Kidney (tissue), 14 donors: ENCODE measurements around the gene PLXNB3. TPM values are rescaled to one million over a fixed set of nuclear protein-coding genes. Genes with fewer than 3 reads are reported as not detected.

Source experiments
- DNase-seq, 5 donors: peaks; one replicate each; pipeline ENCODE4 v3.0.0-alpha.2; 2013 to 2020
- FAIRE-seq: peaks from 2 replicates; lab custom pipeline; 2012; peaks lifted over from hg19 to GRCh38; lab: Jason Lieb, UNC
- H3K27ac ChIP-seq, 2 donors: one replicate each; pipeline ENCODE4 v1.7.0; 2013; ENCODE audit warnings: low read depth in 2 of 2, low read length in 2 of 2, inconsistent platforms in 1 of 2
- H3K27me3 ChIP-seq: one replicate; pipeline ENCODE4 v1.7.1; 2013; ENCODE audit warnings: low read length, inconsistent platforms; ENCODE audit not compliant: control insufficient read depth, insufficient read depth
- H3K36me3 ChIP-seq, 3 donors: one replicate each; pipeline versions ENCODE4 v1.7.0 to v1.7.1; 2013; ENCODE audit warnings: low read length in 3 of 3, control low read depth in 1 of 3, inconsistent platforms in 1 of 3; ENCODE audit not compliant: insufficient read depth in 3 of 3, control insufficient read depth in 2 of 3
- H3K4me1 ChIP-seq, 3 donors: one replicate each; pipeline versions ENCODE4 v1.7.0 to v1.7.1; 2013; ENCODE audit warnings: low read length in 3 of 3, inconsistent platforms in 1 of 3, low read depth in 1 of 3; ENCODE audit not compliant: control insufficient read depth in 2 of 3, insufficient read depth in 2 of 3
- H3K4me3 ChIP-seq, 3 donors: one replicate each; pipeline versions ENCODE4 v1.7.0 to v1.8.1; 2013; ENCODE audit warnings: low read length in 3 of 3, control low read depth in 1 of 3, inconsistent platforms in 1 of 3
- H3K9ac ChIP-seq, 3 donors: one replicate each; pipeline versions ENCODE4 v1.7.0 to v1.7.1; 2013; ENCODE audit warnings: low read length in 3 of 3, control low read depth in 1 of 3, inconsistent platforms in 1 of 3
- H3K9me3 ChIP-seq, 3 donors: one replicate each; pipeline versions ENCODE4 v1.7.0 to v1.7.1; 2013; ENCODE audit warnings: low read length in 3 of 3, control low read depth in 1 of 3, inconsistent platforms in 1 of 3; ENCODE audit not compliant: control insufficient read depth in 2 of 3, insufficient read depth in 1 of 3
- CTCF ChIP-seq: IDR thresholded peaks from 3 replicates; pipeline ENCODE4 v1.5.1; 2012; ENCODE audit warnings: mild to moderate bottlenecking, moderate library complexity, borderline replicate concordance; ENCODE audit not compliant: insufficient read depth; ENCODE audit errors: extremely low read depth
- intact Hi-C: fragments of 100-400 bp; cut with DNase I; formaldehyde crosslinking; loops from one replicate; pipeline ENCODE4 v1.11.1; 2022
- polyA plus RNA-seq: library from polyadenylated mRNA; stranded (reverse); fragments of 350-450 nt; fragmentation: Illumina TruSeq; extraction: RNeasy Lipid Tissue Mini Kit (QIAGEN cat#74804); gene quantifications from one replicate; pipeline ENCODE4 v1.2.3, GENCODE V29; 2014; ENCODE audit warnings: low read depth, low replicate concordance; ENCODE audit not compliant: insufficient read depth
- total RNA-seq: library from RNA; stranded (reverse); fragmentation: NEBNext Ultra II Directional; extraction: Animal tissue kit (Norgen Biotek cat#: 25700); gene quantifications from one replicate; pipeline ENCODE4 v1.2.1, GENCODE V29; 2021
- donor health status: control.
- donor health status: control.
- donor health status: control.
- donor health status: control.
- donor health status: control.
- donor health status: DM: yes; HTN: yes; CAD: no.
- donor health status: Normal renal cell carcinoma (clear cell type).

The PLXNB3 gene
- total and polyA plus RNA-seq, 2 donors from 2014 or later: 2.2 to 5.6 TPM

GRCh38 chrX:153767674-153768055, 3.6 kb downstream of the PLXNB3 start:
- TF ChIP-seq CTCF: no peak
- no peaks in the 10 kb centered on the region for H3K36me3 ChIP-seq
- H3K27me3 ChIP-seq: no peaks in the 10 kb centered on the region
- intact Hi-C loops: loop anchor here (10.0 kb wide), 1 partner anchor 187 kb away; no protein-coding TSS in a partner anchor
- FAIRE-seq: no peak
- no peaks in the 10 kb centered on the region for H3K4me1 ChIP-seq
- no peak overlapping the region for H3K27ac ChIP-seq
- H3K9me3 ChIP-seq: no peaks in the 10 kb centered on the region
- DNase-seq: peak in 2 of 5 donors; percentile 30 to 58
- H3K9ac ChIP-seq: no peak overlapping the region
- no peak overlapping the region for H3K4me3 ChIP-seq

DNA sequence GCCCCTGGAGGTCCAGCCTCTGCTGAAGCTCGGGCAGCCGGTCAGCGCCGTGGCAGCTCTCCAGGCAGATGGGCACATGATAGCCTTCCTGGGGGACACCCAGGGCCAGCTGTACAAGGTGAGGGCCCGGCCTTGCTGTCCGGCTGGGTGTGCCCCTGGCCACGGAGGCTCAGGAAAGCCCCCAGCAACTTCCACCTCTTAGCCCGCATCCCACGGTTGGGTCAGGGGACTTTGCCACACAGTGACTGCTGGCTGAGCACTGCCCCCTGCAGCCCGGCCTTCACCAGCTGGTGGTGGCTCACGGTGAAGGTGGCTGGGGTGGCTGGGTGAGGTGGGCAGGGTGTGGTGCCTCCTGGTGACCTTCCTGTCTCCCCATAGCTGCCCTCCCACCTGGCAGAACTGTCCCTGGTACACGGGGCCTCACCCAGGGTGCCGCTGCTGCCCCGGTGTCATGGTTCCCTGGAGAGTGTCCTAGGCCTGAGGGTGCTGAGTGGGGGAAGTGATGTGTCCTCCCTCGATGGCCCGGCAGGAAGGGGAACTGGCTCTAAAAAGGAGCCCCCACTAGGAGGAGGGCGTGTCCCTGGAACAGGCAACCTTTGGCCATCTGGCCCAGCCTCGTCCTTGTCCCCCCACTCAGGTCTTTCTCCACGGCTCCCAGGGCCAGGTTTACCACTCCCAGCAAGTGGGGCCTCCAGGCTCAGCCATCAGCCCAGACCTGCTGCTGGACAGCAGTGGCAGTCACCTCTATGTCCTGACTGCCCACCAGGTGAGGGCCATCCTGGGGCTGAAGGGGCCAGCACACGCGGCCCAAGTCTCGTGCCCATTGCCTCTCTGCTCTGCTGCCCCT, 4.5 kb downstream of the PLXNB3 start:
- Histone ChIP-seq H3K9me3 (no peaks in the 10 kb centered on the region), H3K27me3 (no peaks in the 10 kb centered on the region), H3K36me3 (no peaks in the 10 kb centered on the region), H3K4me3 (no peak overlapping the region), H3K4me1 (no peaks in the 10 kb centered on the region), H3K27ac (no peak overlapping the region), H3K9ac (no peak overlapping the region)
- FAIRE-seq: no peak
- DNase-seq: peak in 2 of 5 donors; percentile 26 to 73
- no peak for TF ChIP-seq CTCF
- intact Hi-C loops: loop anchor here (10.0 kb wide), 1 partner anchor 186 kb away; no protein-coding TSS in a partner anchor

DNA sequence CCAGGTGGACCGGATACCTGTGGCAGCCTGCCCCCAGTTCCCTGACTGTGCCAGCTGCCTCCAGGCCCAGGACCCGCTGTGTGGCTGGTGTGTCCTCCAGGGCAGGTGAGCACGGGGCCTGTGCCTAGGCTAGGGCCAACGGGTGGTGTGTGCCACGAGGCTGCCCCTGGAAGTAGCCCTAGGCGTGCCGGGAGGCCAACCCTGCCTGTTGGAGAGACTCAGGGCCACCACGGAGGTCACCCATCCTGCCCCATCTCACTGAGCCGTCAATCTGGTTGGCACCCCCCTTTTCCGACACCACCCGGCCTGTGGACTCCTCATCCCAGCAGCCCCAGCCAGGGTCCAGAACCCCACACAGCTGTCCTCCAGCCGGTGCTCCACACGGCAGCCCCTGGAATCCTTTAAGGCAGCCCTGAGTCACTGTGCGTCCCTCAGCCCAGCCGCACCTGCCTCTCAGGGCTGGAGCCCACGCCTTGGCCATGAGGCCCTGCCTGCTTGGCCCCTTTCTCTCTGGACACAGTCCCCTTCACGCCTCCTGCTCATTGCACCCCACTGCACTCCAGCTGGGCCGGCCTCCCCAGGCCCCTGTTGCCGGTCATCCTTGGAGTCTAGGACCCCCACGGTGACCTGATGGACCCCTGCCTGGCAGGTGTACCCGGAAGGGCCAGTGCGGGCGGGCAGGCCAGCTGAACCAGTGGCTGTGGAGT, 5.3 kb downstream of the PLXNB3 start:
- H3K9ac ChIP-seq: no peak overlapping the region
- H3K27ac ChIP-seq: no peak overlapping the region
- no peak for TF ChIP-seq CTCF
- FAIRE-seq: no peak
- no peaks in the 10 kb centered on the region for H3K4me1 ChIP-seq
- H3K36me3 ChIP-seq: no peaks in the 10 kb centered on the region
- intact Hi-C loops: loop anchor here (10.0 kb wide), 1 partner anchor 185 kb away; no protein-coding TSS in a partner anchor
- H3K27me3 ChIP-seq: no peaks in the 10 kb centered on the region
- H3K9me3 ChIP-seq: no peaks in the 10 kb centered on the region
- H3K4me3 ChIP-seq: no peak overlapping the region
- peak in 2 of 5 donors; percentile 18 to 75 for DNase-seq
